Kasumi-1 (cell line): Measurements from ENCODE around the gene MYO19.

Experiments used
- DNase-seq, 2 experiments: peaks; one replicate each; lab custom pipeline; 2025; lab: John Stamatoyannopoulos, UW

MYO19 gene

GRCh38 chr17:36534840-36535668 is at the start of gene MYO19, which contains the start of gene PIGW:
MYO19 (minus strand) TSS chr17:36534868; CDS start chr17:36532538, 2,330 bp downstream.
PIGW (plus strand) TSS chr17:36534987; CDS start chr17:36537102, 2,115 bp downstream.
- peak; percentile 89 to 90 for DNase-seq

GRCh38 chr17:36583787-36584186 is 49.1 kb upstream of the MYO19 start:
- no peak for DNase-seq

- DNase-seq, result no peak
Measured at GRCh38 chr17:36578671-36579070, 44.0 kb upstream of the MYO19 start.

- DNase-seq, result no peak
Measured at GRCh38 chr17:36576793-36577192, 42.1 kb upstream of the MYO19 start.

- DNase-seq, result no peak
Measured at GRCh38 chr17:36575028-36575427, 40.4 kb upstream of the MYO19 start.

- no peak for DNase-seq
Measured at GRCh38 chr17:36566081-36566480, 31.4 kb upstream of the MYO19 start.

- DNase-seq, result no peak
Measured at GRCh38 chr17:36553459-36553858, 18.8 kb upstream of the MYO19 start.

- DNase-seq, result peak; percentile 52
Measured at GRCh38 chr17:36550491-36551417, 16.1 kb upstream of the MYO19 start.

GRCh38 chr17:36547776-36548175 is 13.1 kb upstream of the MYO19 start:
- DNase-seq, result no peak

GRCh38 chr17:36546418-36547093 is 11.9 kb upstream of the MYO19 start:
- no peak for DNase-seq

GRCh38 chr17:36545465-36546417 is 11.1 kb upstream of the MYO19 start:
- DNase-seq, result peak; percentile 87 to 94

- DNase-seq, result no peak
Measured at GRCh38 chr17:36545077-36545464, 10.4 kb upstream of the MYO19 start.

GRCh38 chr17:36544307-36545076 is 9.8 kb upstream of the MYO19 start, which contains the start of gene GGNBP2:
GGNBP2 (plus strand) TSS chr17:36544919; CDS start chr17:36545725, 806 bp downstream.
- DNase-seq, result peak; percentile 75 to 84

GRCh38 chr17:36544044-36544306 is 9.3 kb upstream of the MYO19 start:
- peak; percentile 54 to 70 for DNase-seq

GRCh38 chr17:36542755-36543154 is 8.1 kb upstream of the MYO19 start:
- no peak for DNase-seq

GRCh38 chr17:36540696-36541095 is 6.0 kb upstream of the MYO19 start:
- DNase-seq, result no peak

GRCh38 chr17:36535669-36536081 is 1.0 kb upstream of the MYO19 start:
- no peak for DNase-seq

- DNase-seq, result peak; percentile 41 to 53
Measured at GRCh38 chr17:36533935-36534839, 481 bp downstream of the MYO19 start.

- no peak for DNase-seq
Measured at GRCh38 chr17:36532435-36532975, 2.2 kb downstream of the MYO19 start.
